Esophagus muscularis mucosa (tissue), 3 donors: ENCODE data around the gene NLGN4Y.

Source experiments
- CTCF ChIP-seq, 3 experiments: fragments of 200-600 bp in 2 of 3; fragments of 450-650 bp in 1 of 3; sonication (generic) in 2 of 3; IDR thresholded peaks; one replicate each; pipeline ENCODE4 v1.5.1; 2017 to 2019; ENCODE audit warnings: antibody characterized with exemption in 3 of 3, mild to moderate bottlenecking in 2 of 3, moderate library complexity in 1 of 3
- POLR2A ChIP-seq: fragments of 450-650 bp; IDR thresholded peaks from one replicate; pipeline ENCODE4 v1.6.1; 2017; ENCODE audit warnings: antibody characterized with exemption, moderate library complexity, mild to moderate bottlenecking, low read depth
- POLR2AphosphoS5 ChIP-seq, 2 donors: sonication (generic); formaldehyde crosslinking; IDR thresholded peaks; one replicate each; pipeline ENCODE4 v1.6.1; 2017; ENCODE audit warnings: antibody characterized with exemption in 2 of 2

GRCh38 chrY:14641853-14642252 is 117.5 kb downstream of the NLGN4Y start:
- no peak for TF ChIP-seq CTCF (IDR thresholded peaks at IDR 0.05)
- no peak for TF ChIP-seq POLR2A
- TF ChIP-seq POLR2AphosphoS5 (IDR thresholded peaks at IDR 0.05), result no peak
